ENCODE measurements around the gene ADGRV1.
"Not testable (repeated sequence)": the region's sequence is repeated elsewhere in the genome, so short reads cannot be mapped to it uniquely, and the experiment has no call there.

The ADGRV1 gene

DNA sequence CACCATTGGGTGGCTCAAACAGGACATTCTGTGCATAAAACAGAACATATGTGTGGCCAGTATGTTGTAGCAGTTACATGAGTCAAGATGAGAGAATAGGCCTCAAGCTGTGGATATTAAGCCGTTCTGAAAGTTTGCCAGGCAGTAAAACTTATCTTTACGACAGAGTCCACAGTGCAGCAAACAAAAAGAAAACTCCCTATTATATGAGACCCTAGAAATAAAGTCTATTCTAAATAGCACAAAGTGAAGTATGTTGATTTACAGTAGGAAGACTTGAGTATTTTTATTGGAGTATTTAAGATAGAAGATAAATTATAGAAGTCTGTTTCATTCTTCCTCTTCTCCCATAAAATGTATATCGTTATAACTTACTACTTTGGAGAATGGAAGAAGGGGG, 271.5 kb downstream of the ADGRV1 start:
- DNase-seq, result no peak

- no peak for DNase-seq
Observed at GRCh38 chr5:90833753-90834152, 275.2 kb downstream of the ADGRV1 start.

DNA sequence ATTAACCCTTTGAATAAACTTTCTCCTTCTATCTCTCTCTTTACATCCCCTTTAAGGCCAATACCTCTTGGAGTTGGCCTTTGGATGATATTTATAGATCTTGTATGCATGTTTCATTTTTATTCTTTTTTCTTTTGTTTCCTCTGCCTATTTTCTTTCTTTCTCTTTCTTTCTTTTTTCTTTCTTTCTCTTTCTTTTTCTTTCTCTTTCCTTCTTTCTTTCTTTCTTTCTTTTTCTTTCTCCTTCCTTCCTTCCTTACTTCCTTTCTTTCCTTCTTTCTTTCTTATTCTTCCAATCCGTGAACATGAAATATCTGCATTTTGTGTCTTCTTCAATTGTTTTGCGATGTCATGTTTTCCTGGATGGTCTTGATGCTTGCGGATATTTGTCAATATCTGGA, 276.1 kb downstream of the ADGRV1 start:
- no peak for DNase-seq

DNA sequence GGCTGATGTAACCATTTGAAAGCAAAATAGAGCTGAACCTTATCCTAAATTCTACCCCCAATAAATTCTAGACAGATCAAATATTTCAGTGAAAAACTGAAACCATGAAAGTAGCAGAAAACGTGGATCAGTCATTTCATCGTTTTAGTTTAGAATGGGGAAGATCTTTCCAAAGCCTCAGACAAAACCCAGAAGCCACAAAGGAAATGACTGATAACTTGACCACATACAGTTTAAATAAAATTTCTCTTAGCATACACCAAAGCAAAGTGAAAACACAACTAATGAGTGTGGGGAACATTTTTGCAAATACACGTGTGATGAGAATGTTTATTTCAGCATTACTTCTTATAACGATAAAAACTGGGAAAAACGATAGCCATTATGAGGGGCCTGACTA, 284.8 kb downstream of the ADGRV1 start:
- no peak for DNase-seq

GRCh38 chr5:90844931-90845330, 286.3 kb downstream of the ADGRV1 start:
- DNase-seq, result no peak

DNA sequence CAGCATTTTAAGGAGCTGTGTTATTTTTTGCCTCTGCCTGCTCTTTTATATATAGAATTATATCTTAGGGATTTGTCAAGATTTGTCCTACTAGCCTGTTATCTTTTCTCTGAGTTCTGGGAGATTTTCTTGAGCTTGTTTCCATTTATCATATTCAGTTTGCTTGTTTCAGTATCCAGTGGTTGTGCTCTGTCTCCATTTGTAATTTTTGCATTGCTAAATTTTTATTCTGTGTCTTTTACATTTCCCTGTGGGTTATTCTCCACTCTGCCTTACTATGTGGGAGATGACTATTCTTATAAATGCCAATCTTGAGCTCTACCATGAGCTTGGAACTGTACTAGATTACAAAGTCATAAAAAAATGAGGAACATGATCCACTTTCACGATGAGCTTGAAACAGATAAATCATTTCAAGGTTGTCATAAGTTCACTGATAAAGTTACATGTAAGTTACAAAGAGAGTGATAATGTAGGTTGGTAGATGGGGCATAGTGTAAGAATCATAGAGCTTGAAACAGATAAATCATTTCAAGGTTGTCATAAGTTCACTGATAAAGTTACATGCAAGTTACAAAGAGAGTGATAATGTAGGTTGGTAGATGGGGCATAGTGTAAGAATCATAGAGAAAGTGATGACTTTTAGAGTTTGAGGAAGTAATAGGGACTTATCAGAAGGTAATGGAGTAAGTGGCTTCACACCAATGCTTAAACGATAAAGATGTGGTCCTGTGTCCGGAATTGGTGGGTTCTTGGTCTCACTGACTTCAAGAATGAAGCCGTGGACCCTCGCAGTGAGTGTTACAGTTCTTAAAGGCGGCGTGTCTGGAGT, 287.3 kb downstream of the ADGRV1 start:
- DNase-seq, result no peak

DNA sequence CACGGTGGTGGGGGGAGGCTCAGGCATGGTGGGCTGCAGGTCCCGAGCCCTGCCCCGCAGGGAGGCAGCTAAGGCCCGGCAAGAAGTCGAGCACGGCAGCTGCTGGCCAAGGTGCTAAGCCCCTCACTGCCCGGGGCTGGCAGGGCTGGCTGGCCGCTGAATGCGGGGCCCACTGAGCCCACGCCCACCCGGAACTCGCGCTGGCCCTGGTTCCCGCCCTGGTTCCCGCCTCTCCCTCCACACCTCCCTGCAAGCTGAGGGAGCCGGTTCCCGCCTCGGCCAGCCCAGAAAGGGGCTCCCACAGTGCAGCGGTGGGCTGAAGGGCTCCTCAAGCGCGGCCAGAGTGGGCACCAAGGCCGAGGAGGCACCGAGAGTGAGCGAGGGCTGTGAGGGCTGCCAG, 289.0 kb downstream of the ADGRV1 start:
- DNase-seq, result not testable (repeated sequence)

DNA sequence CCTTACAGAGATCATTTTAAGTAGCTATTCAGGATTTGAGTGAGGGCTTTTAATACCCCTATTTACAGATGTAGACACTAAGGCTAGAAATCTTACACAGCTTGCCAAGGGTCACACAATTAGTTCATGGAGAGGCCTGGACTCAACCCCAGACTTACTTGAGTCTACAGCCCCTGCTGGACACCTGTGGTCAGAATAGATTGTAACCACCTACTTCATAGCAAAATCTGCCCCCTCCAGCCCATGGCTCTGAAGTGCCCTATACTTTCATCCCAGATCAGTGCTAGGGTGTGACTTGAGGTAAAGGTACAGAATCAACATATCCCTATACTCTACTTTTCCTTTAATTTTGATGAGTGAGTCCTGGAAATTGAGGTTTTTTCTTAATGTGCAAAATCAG, 291.3 kb downstream of the ADGRV1 start:
- no peak for DNase-seq

DNA sequence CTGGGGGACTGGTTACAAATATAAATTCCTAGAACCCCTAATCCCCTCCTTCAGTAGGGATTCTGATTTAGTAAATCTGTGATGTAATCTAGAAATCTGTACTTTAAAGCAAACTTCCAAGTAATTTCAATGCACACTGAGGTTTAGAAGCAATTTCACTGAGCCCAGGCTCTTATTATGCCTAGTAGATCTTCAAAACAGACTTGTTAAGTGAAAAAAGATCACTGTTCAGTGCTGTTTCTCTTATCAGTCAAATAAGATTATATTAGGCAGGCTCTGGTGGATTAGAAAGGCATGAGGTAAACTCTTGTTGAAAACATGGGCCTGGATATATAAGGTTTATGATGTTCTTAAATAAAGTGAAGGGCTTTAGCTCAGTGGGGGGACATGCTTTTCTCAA, 293.9 kb downstream of the ADGRV1 start:
- no peak for DNase-seq

DNA sequence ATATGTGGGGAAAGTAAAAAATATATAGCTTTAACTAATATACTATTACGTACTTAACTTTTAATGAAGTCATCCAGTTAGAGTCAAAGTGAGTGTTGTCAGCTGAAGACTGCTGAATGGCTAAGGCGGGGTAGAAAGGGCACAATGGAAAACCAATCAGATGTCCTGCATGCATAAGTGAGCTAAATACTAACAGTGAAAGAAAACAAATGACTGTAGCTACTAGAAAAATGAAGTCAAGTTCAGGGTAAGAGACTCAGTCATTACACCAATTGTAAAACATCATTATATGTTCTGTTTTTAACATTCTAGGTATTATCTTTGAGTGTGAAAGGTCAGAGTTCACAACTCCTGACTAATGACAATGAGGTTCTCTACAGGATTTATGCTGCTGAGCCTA, 295.2 kb downstream of the ADGRV1 start:
- no peak for DNase-seq

GRCh38 chr5:90854169-90854568, 295.6 kb downstream of the ADGRV1 start:
- no peak for DNase-seq

GRCh38 chr5:90855296-90856010, 296.9 kb downstream of the ADGRV1 start:
- no peak for DNase-seq

DNA sequence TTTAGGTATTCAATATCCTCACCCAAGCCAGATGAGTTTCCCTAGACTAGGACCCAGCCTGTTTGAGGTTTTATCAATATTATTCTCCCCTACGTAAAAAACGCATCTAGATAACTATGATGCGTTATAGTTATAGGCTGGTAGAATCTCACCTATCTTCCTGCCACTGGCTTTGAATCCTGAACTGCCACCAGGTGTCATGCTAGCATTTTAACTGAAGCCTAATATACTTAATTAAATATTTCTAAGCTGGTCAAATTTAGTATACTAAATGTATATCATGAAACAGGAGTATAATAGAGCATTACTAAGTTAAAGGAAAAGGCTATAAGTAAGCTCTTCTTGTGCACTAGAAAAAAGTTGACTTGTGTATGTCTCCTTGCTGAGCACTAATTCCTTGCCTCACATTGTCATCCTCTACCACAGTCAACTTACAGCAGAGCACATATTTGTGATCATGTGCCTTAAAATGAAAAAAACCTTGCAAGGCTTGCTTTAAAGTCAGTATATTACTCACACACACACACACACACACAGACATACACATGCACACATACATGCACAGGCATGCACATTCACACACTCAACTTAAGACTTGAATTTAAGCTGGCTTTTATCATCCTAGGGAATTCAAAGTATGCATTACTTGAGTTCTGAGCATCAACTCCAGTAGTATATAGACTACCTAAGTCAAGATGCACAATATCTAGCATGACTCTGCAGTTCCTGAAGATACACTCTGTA, 303.4 kb downstream of the ADGRV1 start:
- DNase-seq, result no peak

- no peak for DNase-seq
Observed at GRCh38 chr5:90865180-90865579, 306.6 kb downstream of the ADGRV1 start.

GRCh38 chr5:90866333-90866732, 307.7 kb downstream of the ADGRV1 start:
- DNase-seq, result no peak

- DNase-seq, result peak; percentile 31
Observed at GRCh38 chr5:90866915-90867731, 308.5 kb downstream of the ADGRV1 start.

GRCh38 chr5:90868799-90869198, 310.2 kb downstream of the ADGRV1 start:
- DNase-seq, result no peak

- DNase-seq, result no peak
Observed at GRCh38 chr5:90871391-90871991, 312.9 kb downstream of the ADGRV1 start.

- no peak for DNase-seq
Observed at GRCh38 chr5:90873033-90873517, 314.5 kb downstream of the ADGRV1 start.

DNA sequence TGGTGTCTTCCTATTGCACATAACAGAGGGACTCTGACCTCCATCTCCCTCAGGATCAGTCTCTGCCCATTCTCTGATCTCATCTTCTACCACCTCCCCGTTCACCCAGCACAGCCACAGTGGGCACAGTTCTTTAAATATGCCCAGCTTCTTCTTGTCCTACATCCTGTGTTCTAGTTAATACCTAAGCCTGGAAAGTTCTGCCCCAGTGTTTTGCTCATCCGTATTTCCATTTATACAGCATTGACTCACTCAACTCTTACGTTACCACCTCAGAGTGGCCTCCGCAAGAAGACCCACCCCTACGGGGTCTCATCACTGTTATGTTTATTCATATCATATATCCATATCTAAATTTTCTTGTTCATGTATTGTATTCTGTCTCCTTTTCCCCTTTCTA, 315.5 kb downstream of the ADGRV1 start:
- no peak for DNase-seq

GRCh38 chr5:90875456-90875855, 316.9 kb downstream of the ADGRV1 start:
- no peak for DNase-seq

GRCh38 chr5:90876366-90876765, 317.8 kb downstream of the ADGRV1 start:
- no peak for DNase-seq
